PC-9 (cell line): ENCODE measurements around the gene TMEM74B. TPM values are rescaled to one million over a fixed set of nuclear protein-coding genes. Genes with fewer than 3 reads are reported as not detected.
"Not testable (repeated sequence)": the region's sequence is repeated elsewhere in the genome, so short reads cannot be mapped to it uniquely, and the experiment has no call there.

Experiments
- BruUV-seq: library from RNA; stranded (reverse); fragments of 400-500 nt; replicated peaks from 2 replicates; lab custom pipeline; 2021; lab: Mats Ljungman, UMichigan
- CTCF ChIA-PET: fragments of 300-600 bp; sonication (Branson Sonifier 250); formaldehyde crosslinking; loops from one replicate; lab custom pipeline; 2022; ENCODE audit warnings: antibody characterized with exemption; lab: Charles Lee
- POLR2A ChIA-PET: fragments of 300-600 bp; sonication (Branson Sonifier 250); formaldehyde crosslinking; loops from one replicate; lab custom pipeline; 2022; ENCODE audit warnings: antibody characterized with exemption; ENCODE audit not compliant: unreplicated experiment; lab: Charles Lee
- DNase-seq, 2 experiments: peaks; one replicate each; pipeline versions ENCODE4 v3.0.0 to v3.0.0-alpha.2; 2015 to 2022; ENCODE audit warnings: mixed read lengths in 1 of 2
- H2AFZ ChIP-seq: fragments of 200-600 bp; sonication (generic); 2 replicates; pipeline ENCODE4 v1.8.1; 2017; ENCODE audit warnings: antibody characterized with exemption
- H3F3A ChIP-seq: fragments of 200-600 bp; sonication (generic); 2 replicates; pipeline ENCODE4 v1.8.1; 2017; ENCODE audit warnings: antibody characterized with exemption, mild to moderate bottlenecking, low read depth; ENCODE audit not compliant: insufficient read depth
- H3K27ac ChIP-seq: fragments of 200-600 bp; sonication (generic); 2 replicates; pipeline ENCODE4 v1.6.1; 2016; ENCODE audit warnings: mixed run types
- H3K27me3 ChIP-seq: fragments of 200-600 bp; sonication (generic); 2 replicates; pipeline ENCODE4 v1.6.1; 2016; ENCODE audit warnings: low read depth, mixed run types; ENCODE audit not compliant: insufficient read depth
- H3K36me3 ChIP-seq: fragments of 200-600 bp; sonication (generic); 2 replicates; pipeline ENCODE4 v1.6.1; 2016; ENCODE audit warnings: low read depth, mixed run types
- H3K4me1 ChIP-seq: fragments of 200-600 bp; sonication (generic); replicated peaks from 2 replicates; pipeline ENCODE4 v1.6.1; 2016; ENCODE audit warnings: mixed run types; ENCODE audit not compliant: insufficient read depth
- H3K4me2 ChIP-seq: fragments of 200-600 bp; sonication (generic); 2 replicates; pipeline ENCODE4 v1.6.1; 2017; ENCODE audit warnings: mixed run types
- H3K4me3 ChIP-seq: fragments of 200-600 bp; sonication (generic); 2 replicates; pipeline ENCODE4 v1.6.1; 2016; ENCODE audit warnings: mixed run types
- H3K79me2 ChIP-seq: fragments of 200-600 bp; sonication (generic); 2 replicates; pipeline ENCODE4 v1.6.1; 2017; ENCODE audit warnings: low read depth, mixed run types
- H3K9me2 ChIP-seq: fragments of 200-600 bp; sonication (generic); 2 replicates; pipeline ENCODE4 v1.8.1; 2017; ENCODE audit warnings: mild to moderate bottlenecking; ENCODE audit not compliant: insufficient read depth
- H3K9me3 ChIP-seq: fragments of 200-600 bp; sonication (generic); 2 replicates; pipeline ENCODE4 v1.8.1; 2016; ENCODE audit warnings: low read depth; ENCODE audit not compliant: insufficient read depth
- H4K20me1 ChIP-seq: fragments of 200-600 bp; sonication (generic); 2 replicates; pipeline ENCODE4 v1.8.1; 2017; ENCODE audit not compliant: insufficient read depth
- EZH2 ChIP-seq: fragments of 200-600 bp; sonication (generic); IDR thresholded peaks from 2 replicates; pipeline ENCODE4 v1.8.0; 2017; ENCODE audit warnings: antibody characterized with exemption, low read depth
- intact Hi-C: fragments of 100-400 bp; cut with micrococcal nuclease; formaldehyde crosslinking; loops from one replicate; pipeline ENCODE4 v1.10.0; 2022; ENCODE audit not compliant: unreplicated experiment
- total RNA-seq: library from RNA; stranded (reverse); gene quantifications from 2 replicates; pipeline ENCODE4 v1.2.3, GENCODE V29; 2021
- TF ChIP-seq, protein P1 (sequence below): fragments of 200-600 bp; sonication (generic); conservative IDR thresholded peaks from 2 replicates; pipeline ENCODE4 v1.6.1; 2017; ENCODE audit warnings: mixed run types, antibody characterized with exemption, mild to moderate bottlenecking, moderate library complexity

Gene TMEM74B
- total RNA-seq, 1 experiment from 2014 or later, result 0.44 TPM

DNA sequence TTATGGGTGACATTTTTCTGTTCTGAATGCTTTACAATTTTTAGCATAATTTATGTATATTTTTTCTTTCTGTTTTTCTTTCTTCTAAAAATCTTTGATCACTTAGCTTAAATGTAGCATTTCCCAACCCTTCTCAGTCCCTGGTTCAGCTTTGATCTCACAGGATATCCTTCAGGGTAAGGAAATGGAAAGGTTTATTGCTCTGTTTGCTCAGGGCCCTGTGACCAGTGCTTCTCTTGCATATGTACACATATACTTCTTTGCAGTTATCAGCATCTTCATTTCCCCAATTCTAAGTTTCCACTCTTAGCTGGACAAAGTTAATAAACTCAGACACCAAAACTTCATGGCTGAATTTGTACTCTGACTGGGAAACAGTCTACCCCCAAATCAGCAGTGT, 30.6 kb downstream of the TMEM74B start:
- intact Hi-C loops, result no loop called here
- Histone ChIP-seq H3F3A (no peaks in the 10 kb centered on the region), H3K27me3 (no peaks in the 10 kb centered on the region), H2AFZ (no peak overlapping the region), H3K4me1 (no peaks in the 10 kb centered on the region), H3K27ac (no peak overlapping the region), H3K9me3 (no peaks in the 10 kb centered on the region), H3K4me3 (no peak overlapping the region), H4K20me1 (peaks cover 3% of the 10 kb centered on the region; the same call in 1 of the 2 replicates), H3K36me3 (peaks cover 7% of the 10 kb centered on the region; the same call in 1 of the 2 replicates), H3K9me2 (no peaks in the 10 kb centered on the region), H3K4me2 (no peak overlapping the region), H3K79me2 (no peaks in the 10 kb centered on the region; the same call in 1 of the 2 replicates)
- CTCF ChIA-PET, result no interaction called here
- no peak for DNase-seq
- POLR2A ChIA-PET, result no interaction called here
- no TSS peak for BruUV-seq
- TF ChIP-seq, protein P1, sequence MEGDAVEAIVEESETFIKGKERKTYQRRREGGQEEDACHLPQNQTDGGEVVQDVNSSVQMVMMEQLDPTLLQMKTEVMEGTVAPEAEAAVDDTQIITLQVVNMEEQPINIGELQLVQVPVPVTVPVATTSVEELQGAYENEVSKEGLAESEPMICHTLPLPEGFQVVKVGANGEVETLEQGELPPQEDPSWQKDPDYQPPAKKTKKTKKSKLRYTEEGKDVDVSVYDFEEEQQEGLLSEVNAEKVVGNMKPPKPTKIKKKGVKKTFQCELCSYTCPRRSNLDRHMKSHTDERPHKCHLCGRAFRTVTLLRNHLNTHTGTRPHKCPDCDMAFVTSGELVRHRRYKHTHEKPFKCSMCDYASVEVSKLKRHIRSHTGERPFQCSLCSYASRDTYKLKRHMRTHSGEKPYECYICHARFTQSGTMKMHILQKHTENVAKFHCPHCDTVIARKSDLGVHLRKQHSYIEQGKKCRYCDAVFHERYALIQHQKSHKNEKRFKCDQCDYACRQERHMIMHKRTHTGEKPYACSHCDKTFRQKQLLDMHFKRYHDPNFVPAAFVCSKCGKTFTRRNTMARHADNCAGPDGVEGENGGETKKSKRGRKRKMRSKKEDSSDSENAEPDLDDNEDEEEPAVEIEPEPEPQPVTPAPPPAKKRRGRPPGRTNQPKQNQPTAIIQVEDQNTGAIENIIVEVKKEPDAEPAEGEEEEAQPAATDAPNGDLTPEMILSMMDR, result no peak
- no peak for TF ChIP-seq EZH2

GRCh38 chr20:1150968-1151367, 33.8 kb downstream of the TMEM74B start:
- H3K79me2 ChIP-seq, result no peaks in the 10 kb centered on the region; the same call in 1 of the 2 replicates
- ChIA-PET CTCF (no interaction called here), POLR2A (no interaction called here)
- H3K4me2 ChIP-seq, result no peak overlapping the region
- no peak for DNase-seq
- TF ChIP-seq, protein P1, result no peak
- no peak for TF ChIP-seq EZH2
- H4K20me1 ChIP-seq, result peaks cover 3% of the 10 kb centered on the region; the same call in 1 of the 2 replicates
- no peak overlapping the region for H3K27ac ChIP-seq
- no peak overlapping the region for H2AFZ ChIP-seq
- peaks cover 7% of the 10 kb centered on the region; the same call in 1 of the 2 replicates for H3K36me3 ChIP-seq
- no TSS peak for BruUV-seq
- no peaks in the 10 kb centered on the region for H3K9me2 ChIP-seq
- H3K9me3 ChIP-seq, result no peaks in the 10 kb centered on the region
- H3F3A ChIP-seq, result no peaks in the 10 kb centered on the region
- no peaks in the 10 kb centered on the region for H3K27me3 ChIP-seq
- no peaks in the 10 kb centered on the region for H3K4me1 ChIP-seq
- intact Hi-C loops, result no loop called here
- H3K4me3 ChIP-seq, result no peak overlapping the region

GRCh38 chr20:1150218-1150617, 34.6 kb downstream of the TMEM74B start:
- ChIA-PET CTCF (no interaction called here), POLR2A (interaction anchor here (0.5 kb wide), 1 partner anchor 615 kb away, joined by 3 read pairs; no protein-coding TSS in a partner anchor)
- intact Hi-C loops, result no loop called here
- no peak overlapping the region for H2AFZ ChIP-seq
- no peaks in the 10 kb centered on the region for H3K9me2 ChIP-seq
- H3K4me3 ChIP-seq, result no peak overlapping the region
- DNase-seq, result no peak
- no peak overlapping the region for H3K27ac ChIP-seq
- peaks cover 3% of the 10 kb centered on the region; the same call in 1 of the 2 replicates for H4K20me1 ChIP-seq
- TF ChIP-seq, protein P1, result no peak
- TF ChIP-seq EZH2, result no peak
- H3K4me2 ChIP-seq, result no peak overlapping the region
- no TSS peak for BruUV-seq
- H3K4me1 ChIP-seq, result no peaks in the 10 kb centered on the region
- no peaks in the 10 kb centered on the region for H3K27me3 ChIP-seq
- no peaks in the 10 kb centered on the region; the same call in 1 of the 2 replicates for H3K79me2 ChIP-seq
- no peaks in the 10 kb centered on the region for H3K9me3 ChIP-seq
- peaks cover 7% of the 10 kb centered on the region; the same call in 1 of the 2 replicates for H3K36me3 ChIP-seq
- no peaks in the 10 kb centered on the region for H3F3A ChIP-seq

DNA sequence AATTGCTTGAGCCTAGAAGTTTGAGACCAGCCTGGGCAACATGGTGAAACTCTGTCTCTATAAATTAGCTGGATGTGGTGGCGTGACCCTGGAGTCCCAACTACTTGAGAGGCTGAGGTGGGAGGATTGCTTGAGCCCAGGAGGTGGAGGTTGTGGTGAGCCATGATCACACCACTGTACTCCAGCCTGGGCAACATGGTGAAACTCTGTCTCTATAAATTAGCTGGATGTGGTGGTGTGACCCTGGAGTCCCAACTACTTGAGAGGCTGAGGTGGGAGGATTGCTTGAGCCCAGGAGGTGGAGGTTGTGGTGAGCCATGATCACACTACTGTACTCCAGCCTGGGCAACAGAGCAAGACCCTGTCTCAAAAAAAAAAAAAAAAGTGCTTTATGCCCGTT, 35.0 kb downstream of the TMEM74B start:
- H4K20me1 ChIP-seq, DNase-seq, H2AFZ ChIP-seq, H3K9me3 ChIP-seq, H3K4me1 ChIP-seq, BruUV-seq, H3K4me2 ChIP-seq, CTCF ChIA-PET, H3F3A ChIP-seq, H3K9me2 ChIP-seq, intact Hi-C loops, H3K4me3 ChIP-seq, H3K27me3 ChIP-seq, POLR2A ChIA-PET, H3K36me3 ChIP-seq, H3K79me2 ChIP-seq, H3K27ac ChIP-seq: not testable (repeated sequence)
